OCI-LY1 (cell line): ENCODE measurements around the gene ZFPL1.
A peak's percentile ranks its signal among the peaks of the same experiment; 100 is the strongest.

Experiments
- H2AFZ ChIP-seq: fragments of 200-600 bp; sonication (generic), shearing (Covaris generic); 2 replicates; pipeline ENCODE4 v1.6.0; 2014; ENCODE audit warnings: antibody characterized with exemption, mild to moderate bottlenecking, low read length
- H3F3A ChIP-seq: fragments of 200-600 bp; sonication (generic), shearing (Covaris generic); 2 replicates; pipeline ENCODE4 v1.6.0; 2014; ENCODE audit warnings: mild to moderate bottlenecking, antibody characterized with exemption, low read length, moderate library complexity; ENCODE audit not compliant: insufficient read depth
- H3K27ac ChIP-seq: fragments of 200-600 bp; sonication (generic); 2 replicates; pipeline ENCODE4 v1.5.1; 2014; ENCODE audit warnings: low read length, mixed run types, mild to moderate bottlenecking, low read depth; ENCODE audit not compliant: poor library complexity, severe bottlenecking
- H3K27me3 ChIP-seq: fragments of 200-600 bp; sonication (generic); 2 replicates; pipeline ENCODE4 v1.6.0; 2014; ENCODE audit warnings: antibody characterized with exemption, mild to moderate bottlenecking, low read length, moderate library complexity; ENCODE audit not compliant: insufficient read depth
- H3K36me3 ChIP-seq: fragments of 200-600 bp; sonication (generic); 2 replicates; pipeline ENCODE4 v1.6.1; 2014; ENCODE audit warnings: mild to moderate bottlenecking, antibody characterized with exemption, low read length, moderate library complexity, mixed read lengths; ENCODE audit not compliant: insufficient read depth
- H3K4me1 ChIP-seq: fragments of 200-600 bp; sonication (generic); 2 replicates; pipeline ENCODE4 v1.5.1; 2014; ENCODE audit warnings: mild to moderate bottlenecking, low read length, moderate library complexity; ENCODE audit not compliant: insufficient read depth, severe bottlenecking
- H3K4me2 ChIP-seq: fragments of 200-600 bp; sonication (generic), shearing (Covaris generic); 2 replicates; pipeline ENCODE4 v1.6.1; 2014; ENCODE audit warnings: low read length
- H3K4me3 ChIP-seq: fragments of 200-600 bp; sonication (generic); 2 replicates; pipeline ENCODE4 v1.5.1; 2014; ENCODE audit warnings: low read length, low read depth, mild to moderate bottlenecking, mixed read lengths; ENCODE audit not compliant: poor library complexity, severe bottlenecking
- H3K79me2 ChIP-seq: fragments of 200-600 bp; shearing (Covaris generic); 2 replicates; pipeline ENCODE4 v1.6.1; 2016; ENCODE audit warnings: mixed run types, low read length, mixed read lengths; ENCODE audit not compliant: insufficient read depth
- H3K9ac ChIP-seq: fragments of 200-600 bp; sonication (generic), shearing (Covaris generic); 2 replicates; pipeline ENCODE4 v1.6.1; 2014; ENCODE audit warnings: mild to moderate bottlenecking, low read length, mixed read lengths
- H3K9me2 ChIP-seq: fragments of 200-600 bp; sonication (generic), shearing (Covaris generic); 2 replicates; pipeline ENCODE4 v1.6.1; 2014; ENCODE audit warnings: low read depth, mild to moderate bottlenecking, low read length, mixed read lengths
- H3K9me3 ChIP-seq: fragments of 200-600 bp; shearing (Covaris generic); 2 replicates; pipeline ENCODE4 v1.6.1; 2014; ENCODE audit warnings: low read length, mixed read lengths
- H4K20me1 ChIP-seq: fragments of 200-600 bp; sonication (generic), shearing (Covaris generic); 2 replicates; pipeline ENCODE4 v1.6.0; 2016; ENCODE audit warnings: mild to moderate bottlenecking, low read length; ENCODE audit not compliant: insufficient read depth
- EZH2 ChIP-seq: fragments of 200-600 bp; sonication (generic), shearing (Covaris generic); IDR thresholded peaks from 2 replicates; pipeline ENCODE4 v1.8.0; 2017; ENCODE audit warnings: borderline replicate concordance, mixed run types, mild to moderate bottlenecking, antibody characterized with exemption, low read length, moderate library complexity, mixed read lengths
- TF ChIP-seq, protein P1 (sequence below): fragments of 200-600 bp; sonication (generic), shearing (Covaris generic); IDR thresholded peaks from 2 replicates; pipeline ENCODE4 v1.5.1; 2017; ENCODE audit warnings: mild to moderate bottlenecking, antibody characterized with exemption, low read length, moderate library complexity, mixed read lengths

The ZFPL1 gene

DNA sequence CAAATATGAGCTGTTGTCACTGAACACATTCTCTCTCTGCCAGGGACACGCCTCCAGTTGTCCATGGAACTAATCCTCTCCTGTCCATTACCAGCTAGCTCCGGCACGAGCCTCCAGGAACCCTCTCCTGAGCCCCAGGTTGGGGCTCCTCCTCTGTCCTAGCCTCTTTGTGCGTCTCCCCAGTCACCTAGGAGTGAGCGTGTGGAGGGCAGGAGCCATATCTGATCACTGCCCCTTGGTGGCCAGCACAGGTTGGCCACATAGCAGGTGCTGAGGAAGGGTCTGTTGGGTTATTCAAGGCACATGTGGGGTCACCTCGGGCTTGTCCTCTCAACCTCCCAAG, 47.8 kb downstream of the ZFPL1 start:
- Histone ChIP-seq H3K27me3 (no peaks in the 10 kb centered on the region), H2AFZ (no peak overlapping the region), H3K9me2 (no peaks in the 10 kb centered on the region), H3K9ac (peak overlapping the region; percentile 76), H3K36me3 (peaks cover 68% of the 10 kb centered on the region), H3K9me3 (no peaks in the 10 kb centered on the region), H3K4me3 (peak overlapping the region; percentile 95), H3K27ac (peak overlapping the region; percentile 99), H3K79me2 (peaks cover 8% of the 10 kb centered on the region; the same call in 1 of the 2 replicates), H4K20me1 (no peaks in the 10 kb centered on the region), H3K4me2 (peak overlapping the region; percentile 93), H3K4me1 (peaks cover 50% of the 10 kb centered on the region), H3F3A (0 out of 2 replicates have a peak, but pooled peaks cover 11% of the 10 kb centered on the region)
- no peak for TF ChIP-seq EZH2
- TF ChIP-seq, protein P1, sequence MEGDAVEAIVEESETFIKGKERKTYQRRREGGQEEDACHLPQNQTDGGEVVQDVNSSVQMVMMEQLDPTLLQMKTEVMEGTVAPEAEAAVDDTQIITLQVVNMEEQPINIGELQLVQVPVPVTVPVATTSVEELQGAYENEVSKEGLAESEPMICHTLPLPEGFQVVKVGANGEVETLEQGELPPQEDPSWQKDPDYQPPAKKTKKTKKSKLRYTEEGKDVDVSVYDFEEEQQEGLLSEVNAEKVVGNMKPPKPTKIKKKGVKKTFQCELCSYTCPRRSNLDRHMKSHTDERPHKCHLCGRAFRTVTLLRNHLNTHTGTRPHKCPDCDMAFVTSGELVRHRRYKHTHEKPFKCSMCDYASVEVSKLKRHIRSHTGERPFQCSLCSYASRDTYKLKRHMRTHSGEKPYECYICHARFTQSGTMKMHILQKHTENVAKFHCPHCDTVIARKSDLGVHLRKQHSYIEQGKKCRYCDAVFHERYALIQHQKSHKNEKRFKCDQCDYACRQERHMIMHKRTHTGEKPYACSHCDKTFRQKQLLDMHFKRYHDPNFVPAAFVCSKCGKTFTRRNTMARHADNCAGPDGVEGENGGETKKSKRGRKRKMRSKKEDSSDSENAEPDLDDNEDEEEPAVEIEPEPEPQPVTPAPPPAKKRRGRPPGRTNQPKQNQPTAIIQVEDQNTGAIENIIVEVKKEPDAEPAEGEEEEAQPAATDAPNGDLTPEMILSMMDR: no peak

DNA sequence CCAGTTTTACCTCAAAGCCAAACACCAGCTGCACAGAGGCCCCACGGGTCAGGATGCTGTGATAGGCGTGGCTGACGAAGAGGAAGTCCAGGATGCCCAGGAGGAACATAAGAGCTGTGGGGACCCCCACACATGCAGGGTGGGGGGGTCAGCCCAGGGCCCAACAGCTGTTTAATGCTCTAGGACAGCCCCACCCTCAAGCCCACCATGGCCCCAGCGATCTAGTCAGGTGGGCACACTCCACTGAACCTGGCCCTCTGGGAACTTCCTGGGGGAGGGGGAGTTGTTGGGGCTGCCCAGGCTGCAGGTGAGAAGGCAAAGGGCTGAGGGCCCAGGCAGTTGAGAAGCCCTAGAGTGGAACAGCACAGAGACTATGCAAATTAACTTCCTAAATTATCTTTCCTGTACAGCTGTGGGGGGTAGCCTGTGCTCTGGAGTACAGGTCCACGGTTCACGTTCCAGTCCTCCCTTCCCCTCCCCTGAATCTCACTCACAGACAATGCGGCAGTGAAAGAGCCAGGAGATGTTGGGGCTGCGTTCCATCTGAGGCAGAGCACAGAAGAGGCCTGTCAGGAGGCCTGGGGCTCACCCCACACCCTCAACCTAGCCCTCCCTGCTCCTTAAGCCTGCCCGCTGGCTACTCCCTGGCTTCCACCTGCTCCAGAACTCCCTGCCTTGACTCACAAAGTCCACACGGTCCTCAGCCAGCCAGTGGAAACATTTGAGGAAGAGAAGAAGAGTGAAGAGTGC, 48.4 kb downstream of the ZFPL1 start:
- Histone ChIP-seq H3K9me3 (no peaks in the 10 kb centered on the region), H2AFZ (no peak overlapping the region), H3K9me2 (no peaks in the 10 kb centered on the region), H3K4me2 (peak overlapping the region; percentile 93), H4K20me1 (no peaks in the 10 kb centered on the region), H3K4me3 (peak overlapping the region; percentile 95), H3K4me1 (peaks cover 50% of the 10 kb centered on the region), H3K27ac (peak overlapping the region; percentile 99), H3K9ac (peak overlapping the region; percentile 93), H3K79me2 (peaks cover 8% of the 10 kb centered on the region; the same call in 1 of the 2 replicates), H3K27me3 (no peaks in the 10 kb centered on the region), H3K36me3 (peaks cover 63% of the 10 kb centered on the region), H3F3A (0 out of 2 replicates have a peak, but pooled peaks cover 7% of the 10 kb centered on the region)
- TF ChIP-seq, protein P1: no peak
- no peak for TF ChIP-seq EZH2

DNA sequence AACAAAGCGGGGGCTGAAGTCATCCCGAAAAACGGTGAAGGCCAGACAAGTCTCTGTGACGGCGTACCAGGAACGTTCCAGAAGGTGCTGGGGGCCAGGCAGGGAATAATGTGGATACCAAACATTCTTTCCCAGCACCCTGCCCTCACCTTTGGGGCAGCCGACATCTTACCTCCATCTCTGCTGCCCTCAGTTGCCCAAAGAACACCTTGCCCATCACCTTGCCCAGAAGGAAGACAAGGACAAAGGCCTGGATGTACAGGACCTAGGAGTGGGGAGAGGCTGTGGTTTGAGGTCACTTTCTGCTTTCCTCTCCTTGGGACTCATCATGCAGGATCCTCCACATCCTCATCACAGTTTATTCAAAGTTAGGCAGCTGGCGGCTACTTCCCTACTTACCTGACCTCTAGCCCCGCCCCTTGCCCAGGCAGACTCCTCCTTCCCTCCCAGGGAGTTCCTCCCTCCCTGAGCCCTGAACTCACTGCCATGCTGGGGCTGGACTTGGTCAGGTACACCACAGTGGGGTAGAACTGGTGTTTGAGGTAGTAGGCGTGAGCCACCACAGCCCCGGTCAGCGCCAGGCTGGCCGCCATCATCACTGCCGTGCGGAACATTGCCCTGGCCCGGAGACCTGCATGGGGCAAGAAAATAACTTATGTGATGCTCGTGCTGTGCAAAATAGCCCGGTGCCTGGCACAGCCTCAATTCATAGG, 49.1 kb downstream of the ZFPL1 start:
- H2AFZ ChIP-seq: no peak overlapping the region
- H3F3A ChIP-seq: 0 out of 2 replicates have a peak, but pooled peaks cover 7% of the 10 kb centered on the region
- H3K9ac ChIP-seq: peak overlapping the region; percentile 93
- peak overlapping the region; percentile 95 for H3K4me3 ChIP-seq
- peaks cover 56% of the 10 kb centered on the region for H3K36me3 ChIP-seq
- H3K4me1 ChIP-seq: peaks cover 50% of the 10 kb centered on the region
- TF ChIP-seq EZH2: no peak
- TF ChIP-seq, protein P1: no peak
- peaks cover 8% of the 10 kb centered on the region; the same call in 1 of the 2 replicates for H3K79me2 ChIP-seq
- no peaks in the 10 kb centered on the region for H3K27me3 ChIP-seq
- H3K9me2 ChIP-seq: no peaks in the 10 kb centered on the region
- H3K4me2 ChIP-seq: peak overlapping the region; percentile 93
- H3K27ac ChIP-seq: peak overlapping the region; percentile 99
- H4K20me1 ChIP-seq: no peaks in the 10 kb centered on the region
- H3K9me3 ChIP-seq: no peaks in the 10 kb centered on the region
